K562 treated with DMSO at 1 percent for 24 hours (cell line): ENCODE measurements around the gene TPRN. TPM values are rescaled to one million over a fixed set of nuclear protein-coding genes. Genes with fewer than 3 reads are reported as not detected.

Source experiments
- total RNA-seq: library from RNA; unstranded; fragments of 300-600 nt; gene quantifications from 2 replicates; pipeline ENCODE4 v1.2.3, GENCODE V29; 2022; ENCODE audit warnings: low read depth; ENCODE audit not compliant: insufficient read depth

The TPRN gene, protein sequence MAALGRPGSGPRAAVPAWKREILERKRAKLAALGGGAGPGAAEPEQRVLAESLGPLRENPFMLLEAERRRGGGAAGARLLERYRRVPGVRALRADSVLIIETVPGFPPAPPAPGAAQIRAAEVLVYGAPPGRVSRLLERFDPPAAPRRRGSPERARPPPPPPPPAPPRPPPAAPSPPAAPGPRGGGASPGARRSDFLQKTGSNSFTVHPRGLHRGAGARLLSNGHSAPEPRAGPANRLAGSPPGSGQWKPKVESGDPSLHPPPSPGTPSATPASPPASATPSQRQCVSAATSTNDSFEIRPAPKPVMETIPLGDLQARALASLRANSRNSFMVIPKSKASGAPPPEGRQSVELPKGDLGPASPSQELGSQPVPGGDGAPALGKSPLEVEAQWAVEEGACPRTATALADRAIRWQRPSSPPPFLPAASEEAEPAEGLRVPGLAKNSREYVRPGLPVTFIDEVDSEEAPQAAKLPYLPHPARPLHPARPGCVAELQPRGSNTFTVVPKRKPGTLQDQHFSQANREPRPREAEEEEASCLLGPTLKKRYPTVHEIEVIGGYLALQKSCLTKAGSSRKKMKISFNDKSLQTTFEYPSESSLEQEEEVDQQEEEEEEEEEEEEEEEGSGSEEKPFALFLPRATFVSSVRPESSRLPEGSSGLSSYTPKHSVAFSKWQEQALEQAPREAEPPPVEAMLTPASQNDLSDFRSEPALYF
- 33.3 and 34.3 TPM in 2 replicates for total RNA-seq

DNA sequence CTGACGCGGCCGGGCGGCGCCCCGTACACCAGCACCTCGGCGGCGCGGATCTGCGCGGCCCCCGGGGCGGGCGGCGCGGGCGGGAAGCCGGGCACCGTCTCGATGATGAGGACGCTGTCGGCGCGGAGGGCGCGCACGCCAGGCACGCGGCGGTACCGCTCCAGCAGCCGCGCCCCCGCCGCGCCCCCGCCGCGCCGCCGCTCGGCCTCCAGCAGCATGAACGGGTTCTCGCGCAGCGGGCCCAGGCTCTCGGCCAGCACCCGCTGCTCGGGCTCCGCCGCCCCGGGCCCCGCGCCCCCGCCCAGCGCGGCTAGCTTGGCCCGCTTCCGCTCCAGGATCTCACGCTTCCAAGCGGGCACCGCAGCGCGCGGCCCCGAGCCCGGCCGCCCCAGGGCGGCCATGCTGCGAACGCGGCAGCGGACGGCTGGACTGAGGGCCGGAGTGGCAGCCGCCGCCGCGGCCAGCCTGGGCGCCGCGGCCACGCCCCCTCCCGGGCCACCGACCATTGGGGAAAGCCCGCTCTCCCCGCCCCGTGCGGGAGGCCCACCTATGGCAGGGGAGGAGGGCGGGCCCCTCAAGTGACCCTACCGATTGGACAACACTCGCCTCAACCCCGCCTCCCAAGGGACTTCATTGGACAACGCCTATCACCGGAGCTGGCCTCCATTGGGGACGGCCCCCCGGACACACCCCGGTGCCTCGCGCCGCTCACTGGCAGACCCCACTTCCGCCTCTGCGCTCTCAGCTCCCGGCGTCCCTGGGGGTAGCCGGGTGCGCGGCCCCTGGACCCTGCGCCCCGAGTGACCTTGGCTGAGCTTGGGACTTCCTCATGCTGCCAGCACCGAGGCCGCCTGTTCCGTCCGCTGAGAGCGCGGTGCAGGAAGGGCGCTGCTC, at the start of gene TPRN:
TSS of gene TPRN (minus strand) at position 431 of the 894 bp plus-strand sequence. CDS start at position 401, 30 bp downstream.

DNA sequence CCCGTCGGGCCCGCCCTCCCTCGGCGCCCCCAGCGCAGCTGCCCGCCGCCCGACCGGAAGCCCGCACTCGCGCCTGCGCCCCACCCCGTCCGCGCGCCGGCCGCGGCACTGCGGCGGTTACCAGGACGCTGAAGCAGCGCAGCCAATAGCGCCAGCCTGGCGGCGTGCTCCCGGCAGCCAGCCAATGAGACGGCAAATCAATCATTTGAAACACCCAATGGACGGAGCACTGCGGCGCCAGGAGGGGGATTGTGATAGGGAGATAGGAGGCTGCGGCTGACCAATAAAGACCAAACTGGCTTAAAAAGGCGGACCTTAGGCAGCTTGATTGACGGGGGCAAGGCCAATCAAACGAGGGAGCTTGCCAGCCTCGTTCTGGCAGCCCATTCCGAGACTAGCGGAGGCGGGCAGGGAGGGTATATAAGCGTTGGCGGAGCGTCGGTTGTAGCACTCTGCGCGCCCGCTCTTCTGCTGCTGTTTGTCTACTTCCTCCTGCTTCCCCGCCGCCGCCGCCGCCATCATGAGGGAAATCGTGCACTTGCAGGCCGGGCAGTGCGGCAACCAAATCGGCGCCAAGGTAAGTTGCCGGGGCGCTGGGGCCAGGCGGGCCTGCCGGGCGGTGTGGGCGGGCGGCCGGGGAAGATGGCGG, 40.4 kb upstream of the TPRN start, which contains the start of gene TUBB4B:
TSS of gene TUBB4B (plus strand) at position 447 of the 649 bp plus-strand sequence. CDS start at position 521, 74 bp downstream.

DNA sequence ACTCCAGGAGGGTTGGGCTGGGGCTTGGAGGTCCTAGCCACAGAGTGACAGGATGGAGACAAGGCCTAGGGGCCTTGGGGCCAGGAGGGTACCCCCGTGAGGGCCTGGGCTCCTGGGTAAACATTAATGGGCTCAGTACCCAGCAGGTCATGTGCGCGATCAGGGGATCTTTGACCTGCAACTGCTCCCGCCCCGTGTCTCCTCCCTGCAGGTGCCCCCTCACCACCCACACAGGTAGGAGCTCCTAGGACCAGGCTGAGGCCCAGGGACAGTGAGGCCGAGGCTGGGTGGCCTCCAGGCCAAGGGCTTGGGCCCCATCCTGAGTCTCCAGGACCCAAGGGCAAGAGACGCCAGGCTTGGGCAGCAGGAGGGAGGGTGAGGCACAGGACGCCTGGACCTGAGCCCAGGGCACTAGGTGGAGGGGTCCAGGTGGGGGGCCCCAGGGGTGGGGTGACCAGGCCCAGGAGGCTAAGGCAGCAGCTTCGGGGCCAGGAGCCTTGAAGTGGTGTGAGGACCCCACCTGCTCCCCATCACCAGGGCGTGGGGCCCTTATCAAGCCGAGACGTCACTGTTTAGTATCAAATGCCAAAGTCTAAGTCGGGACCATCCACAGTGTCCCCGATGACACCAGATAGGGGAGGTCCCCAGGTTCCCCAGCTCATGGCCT, 30.3 kb upstream of the TPRN start, which contains the start of gene SLC34A3:
TSS of gene SLC34A3 (plus strand) at position 197 of the 667 bp plus-strand sequence. CDS start 802 bp downstream, outside the sequence.

DNA sequence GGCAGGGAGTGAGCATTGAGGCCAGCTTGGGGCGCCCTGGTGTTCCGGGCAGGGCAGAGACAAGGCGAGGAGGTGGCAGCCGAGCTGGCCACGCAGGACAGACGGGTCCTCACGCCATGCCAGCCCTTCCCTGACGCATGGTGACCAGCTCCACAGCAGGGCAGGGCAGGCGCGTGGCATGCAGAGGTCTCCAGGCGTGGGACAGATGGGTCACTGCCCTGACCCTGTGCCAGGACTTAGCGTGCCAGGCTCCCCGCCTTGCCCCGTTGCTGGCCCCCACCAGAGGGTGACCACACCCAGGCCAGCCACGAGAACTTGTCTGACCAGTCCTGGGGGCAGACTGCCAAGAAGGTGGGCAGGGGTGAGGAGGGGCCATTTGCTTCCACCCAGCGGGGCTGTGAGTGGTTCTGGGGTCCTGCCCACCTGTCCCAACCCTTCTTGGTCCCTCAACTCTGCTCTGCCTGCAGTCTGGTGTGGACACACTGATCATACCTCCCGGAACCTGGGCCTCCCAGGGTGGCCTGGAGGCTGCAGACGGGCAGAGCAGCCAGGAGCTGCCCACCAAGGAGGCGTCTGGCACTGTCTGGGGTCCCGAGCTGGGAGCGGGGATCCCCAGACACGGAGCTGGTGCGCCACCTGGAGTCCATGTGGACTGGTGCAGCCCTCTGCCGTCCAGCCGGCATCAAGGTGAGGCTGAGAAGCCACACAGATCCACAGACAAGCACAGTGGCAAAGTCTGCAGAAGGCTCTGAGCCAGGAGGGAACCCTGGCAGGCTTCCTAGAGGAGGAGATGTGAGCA, 26.7 kb upstream of the TPRN start, which contains the start of gene RNF224:
TSS of gene RNF224 (plus strand) at position 449 of the 799 bp plus-strand sequence. CDS start 834 bp downstream, outside the sequence.

DNA sequence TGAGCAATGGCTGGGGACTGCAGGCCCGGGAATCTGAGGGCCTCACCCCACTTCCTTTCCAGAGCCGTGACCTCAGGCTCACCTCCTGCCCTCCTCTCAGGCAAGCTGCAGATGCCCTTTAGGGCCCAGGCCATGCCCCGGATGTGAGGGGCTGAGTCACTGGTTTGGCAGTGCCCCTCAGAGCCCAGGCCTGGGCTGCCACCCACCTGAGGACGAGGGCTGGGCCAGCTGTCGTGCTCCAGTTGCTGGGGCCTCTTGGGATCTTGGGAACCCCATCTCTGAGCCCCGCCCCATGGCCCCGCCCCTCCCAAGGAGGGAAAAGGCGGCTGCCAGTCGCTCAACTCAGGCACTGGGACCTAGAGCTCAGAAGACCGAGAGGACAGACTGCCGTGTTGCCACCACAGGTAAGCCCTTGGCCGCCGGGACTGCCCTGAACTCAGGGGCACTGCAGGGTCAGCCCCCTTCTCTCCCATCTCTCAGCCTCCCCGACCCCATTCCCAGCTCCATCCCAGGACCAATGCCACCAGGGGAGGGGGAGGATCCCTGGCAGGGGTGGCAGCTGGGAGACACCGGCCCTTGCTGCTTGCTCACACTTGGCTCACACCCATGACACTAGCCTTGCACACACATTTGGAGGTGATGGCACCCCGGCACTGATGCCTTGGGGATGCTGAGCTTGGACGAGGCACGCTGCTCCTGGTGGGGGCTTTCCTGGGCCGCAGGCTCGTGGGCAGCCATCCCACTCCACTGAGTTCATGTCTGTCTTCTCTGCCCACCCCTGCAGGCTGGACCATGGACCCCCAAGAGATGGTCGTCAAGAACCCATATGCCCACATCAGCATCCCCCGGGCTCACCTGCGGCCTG, 24.5 kb upstream of the TPRN start, which contains the start of gene CYSRT1:
TSS of gene CYSRT1 (plus strand) at position 345 of the 865 bp plus-strand sequence. CDS start at position 793, 448 bp downstream.

DNA sequence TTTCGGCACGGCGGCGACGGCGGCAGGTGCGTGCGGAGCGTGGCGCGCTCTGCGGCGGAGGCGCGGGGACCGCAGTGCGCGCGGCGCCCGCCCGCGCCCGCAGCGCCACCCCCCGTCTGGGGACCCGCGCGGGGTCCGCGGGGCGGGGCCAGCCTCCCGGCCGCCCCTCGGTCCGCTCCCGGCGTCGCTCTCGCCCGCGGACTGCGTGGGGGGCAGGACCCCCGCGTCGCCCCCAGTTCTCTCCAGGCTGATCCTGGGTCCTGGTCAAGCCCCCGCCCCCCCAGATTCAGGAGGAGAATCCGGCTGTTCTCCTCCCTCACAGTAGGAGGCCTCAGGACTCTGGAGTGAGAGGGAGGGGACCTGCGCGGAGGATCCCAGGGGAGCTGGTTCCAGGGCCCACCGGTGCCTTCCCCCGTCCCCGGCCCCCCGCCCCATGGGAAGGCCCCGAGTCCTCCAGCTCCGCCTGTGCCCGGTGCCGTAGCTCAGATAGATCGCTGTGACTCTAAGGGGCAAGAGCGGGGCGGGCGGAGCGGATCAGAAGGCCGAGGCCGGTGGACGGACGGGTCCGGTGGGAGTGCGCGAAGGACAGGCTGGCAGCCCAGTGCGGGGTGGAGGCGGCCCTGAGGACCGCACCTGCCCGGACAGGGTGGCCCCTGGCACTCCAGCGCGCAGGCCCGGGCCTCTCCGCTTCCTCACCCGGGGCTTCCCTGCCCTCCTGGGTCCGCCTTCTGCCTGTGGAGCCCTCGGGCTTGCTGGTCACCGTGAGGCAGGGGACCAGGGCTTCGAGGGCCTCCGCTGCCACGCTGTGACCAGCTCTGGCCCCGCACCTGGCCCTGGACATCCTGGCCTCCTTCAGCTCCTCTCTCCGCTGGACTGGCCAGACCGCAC, 21.9 kb upstream of the TPRN start, which contains the start of gene RNF208:
TSS of gene RNF208 (minus strand) at position 51 of the 888 bp plus-strand sequence. CDS start 1,028 bp downstream, outside the sequence.

DNA sequence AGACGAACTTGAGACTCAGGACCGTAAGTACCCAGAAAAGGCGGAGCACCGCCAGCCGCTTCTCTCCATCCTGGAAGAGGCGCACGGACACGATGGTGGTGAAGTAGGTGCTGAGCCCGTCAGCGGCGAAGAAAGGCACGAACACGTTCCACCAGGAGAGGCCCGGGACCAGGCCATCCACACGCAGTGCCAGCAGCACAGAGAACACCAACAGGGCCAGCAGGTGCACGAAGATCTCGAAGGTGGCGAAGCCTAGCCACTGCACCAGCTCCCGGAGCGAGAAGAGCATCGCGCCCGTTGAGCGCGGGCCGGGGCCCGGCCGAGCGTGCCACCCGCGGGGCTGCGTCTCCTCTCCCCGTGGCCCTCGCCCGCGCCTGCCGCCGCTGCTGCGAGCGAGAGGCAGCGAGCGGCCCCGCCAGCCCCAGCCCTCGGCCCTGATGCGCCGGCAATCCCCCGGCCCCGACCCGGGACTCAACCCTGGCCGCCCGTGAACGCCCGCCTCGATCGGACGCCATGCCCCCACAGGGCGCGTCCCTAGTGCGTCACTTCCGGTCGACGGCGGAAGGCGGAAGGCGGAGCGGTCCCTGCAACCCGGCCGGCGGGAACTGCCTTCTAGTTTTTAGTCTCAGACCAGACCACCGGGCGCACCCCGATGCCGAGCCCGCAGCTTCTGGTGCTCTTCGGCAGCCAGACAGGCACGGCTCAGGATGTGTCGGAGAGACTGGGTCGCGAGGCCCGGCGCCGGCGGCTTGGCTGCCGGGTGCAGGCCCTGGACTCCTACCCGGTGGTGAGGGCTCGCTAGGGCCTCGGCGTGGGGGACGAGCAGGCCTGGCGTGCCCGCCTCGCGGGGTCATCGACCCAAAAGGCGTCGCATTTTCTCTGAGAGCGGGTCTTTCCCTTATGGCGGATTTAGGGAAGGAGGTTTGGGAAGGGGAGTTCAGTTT, 4.9 kb upstream of the TPRN start, which contains the start of the genes NDOR1 and TMEM203:
TSS of gene NDOR1 (plus strand) at position 575 of the 944 bp plus-strand sequence. CDS start at position 653, 78 bp downstream.
TSS of gene TMEM203 (minus strand) at position 523 of the 944 bp plus-strand sequence. CDS start at position 289, 234 bp downstream.

DNA sequence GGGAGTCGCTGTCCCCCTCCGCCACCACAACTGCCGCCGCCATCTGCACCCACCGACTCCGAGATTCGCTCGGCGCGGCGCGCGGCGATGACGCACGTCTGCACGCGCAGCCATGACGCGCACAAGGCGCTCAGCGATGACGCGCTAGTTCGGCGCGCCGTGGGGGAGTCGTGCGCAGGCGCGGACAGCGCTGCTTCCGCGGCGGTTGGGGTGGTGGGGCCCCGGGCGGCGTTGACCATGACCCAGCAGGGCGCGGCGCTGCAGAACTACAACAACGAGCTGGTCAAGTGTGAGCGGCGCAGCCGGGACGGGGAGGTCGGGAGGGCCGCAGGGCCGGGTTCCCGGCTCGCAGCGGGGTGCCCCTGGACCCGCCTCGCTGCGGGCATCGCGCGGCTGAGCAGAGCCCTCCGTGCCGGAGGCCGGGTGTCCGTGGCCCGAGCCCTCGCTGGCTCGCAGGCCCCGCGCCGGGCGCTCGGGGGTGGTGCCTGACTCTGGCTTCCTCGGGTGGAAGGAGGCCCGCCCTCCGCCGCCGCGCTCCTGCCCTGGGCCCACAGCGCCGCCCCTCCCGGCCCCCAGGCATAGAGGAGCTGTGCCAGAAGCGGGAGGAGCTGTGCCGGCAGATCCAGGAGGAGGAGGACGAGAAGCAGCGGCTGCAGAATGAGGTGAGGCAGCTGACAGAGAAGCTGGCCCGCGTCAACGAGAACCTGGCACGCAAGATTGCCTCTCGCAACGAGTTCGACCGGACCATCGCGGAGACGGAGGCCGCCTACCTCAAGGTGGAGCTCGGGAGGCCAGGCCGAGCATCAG, 11.8 kb downstream of the TPRN start, which contains the start of the genes ANAPC2 and SSNA1:
TSS of gene ANAPC2 (minus strand) at position 71 of the 807 bp plus-strand sequence. CDS start at position 43, 28 bp downstream.
TSS of gene SSNA1 (plus strand) at position 187 of the 807 bp plus-strand sequence. CDS start at position 238, 51 bp downstream.

DNA sequence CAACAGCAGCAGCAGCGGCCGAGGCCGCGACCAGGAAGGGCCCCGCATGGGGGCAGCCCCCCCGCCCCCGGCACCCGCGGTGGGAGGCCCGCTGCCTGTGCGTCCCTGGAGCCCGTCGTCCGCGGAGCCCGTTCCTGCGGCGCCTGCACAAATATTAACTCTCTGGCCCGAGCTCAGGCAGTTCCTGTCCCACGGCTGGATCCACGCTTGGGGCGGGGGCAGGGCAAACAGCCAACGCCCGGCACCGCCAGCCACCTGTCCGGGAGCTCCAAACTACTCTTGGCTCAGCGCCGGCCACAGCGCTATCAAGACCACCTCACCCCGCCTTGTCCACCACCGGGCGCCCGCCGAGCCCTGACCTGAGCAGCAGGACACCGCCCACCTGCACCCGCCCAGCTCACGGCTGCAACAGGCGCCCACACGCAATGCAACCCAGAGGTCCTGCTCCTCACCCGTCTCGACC, 30.6 kb downstream of the TPRN start, which contains the start of gene LRRC26:
TSS of gene LRRC26 (minus strand) at position 156 of the 463 bp plus-strand sequence. CDS start at position 48, 108 bp downstream.

Other genes starting within 250 kb of the TPRN start
- not detected in 2 replicates for gene LCN12, start 248.5 kb downstream of the TPRN start, total RNA-seq
- gene PTGDS, start 223.2 kb downstream of the TPRN start, total RNA-seq: 5.6 and 7.3 TPM in 2 replicates
- not detected in 2 replicates for gene LCNL1, start 217.7 kb downstream of the TPRN start, total RNA-seq
- 82.2 and 86.6 TPM in 2 replicates for gene PAXX, start 208.3 kb downstream of the TPRN start, total RNA-seq
- gene CLIC3, start 204.2 kb downstream of the TPRN start, total RNA-seq: 0.64 and 1.7 TPM in 2 replicates
- gene ABCA2, start 172.5 kb downstream of the TPRN start, total RNA-seq: 11.0 and 24.1 TPM in 2 replicates
- not detected in 2 replicates for gene FUT7, start 168.7 kb downstream of the TPRN start, total RNA-seq
- gene NPDC1, start 154.6 kb downstream of the TPRN start, total RNA-seq: 0.66 and 1.1 TPM in 2 replicates
- 0.21 TPM in 1 of 2 replicates, not detected in the other for gene ENTPD2, start 146.7 kb downstream of the TPRN start, total RNA-seq
- gene SAPCD2, start 130.2 kb downstream of the TPRN start, total RNA-seq: 36.1 and 38.7 TPM in 2 replicates
- 9.0 and 9.6 TPM in 2 replicates for gene UAP1L1, start 123.2 kb downstream of the TPRN start, total RNA-seq
- gene MAN1B1, start 113.8 kb downstream of the TPRN start, total RNA-seq: 52.5 and 56.8 TPM in 2 replicates
- 187 and 232 TPM in 2 replicates for gene DPP7, start 86.0 kb downstream of the TPRN start, total RNA-seq
- 0.12 and 0.78 TPM in 2 replicates for gene GRIN1, start 61.6 kb downstream of the TPRN start, total RNA-seq
- gene LRRC26, start 30.7 kb downstream of the TPRN start, total RNA-seq: not detected in 2 replicates
- not detected in 2 replicates for gene TMEM210, start 28.7 kb downstream of the TPRN start, total RNA-seq
- gene ANAPC2, start 12.2 kb downstream of the TPRN start, total RNA-seq: 57.0 and 62.9 TPM in 2 replicates
- 231 and 245 TPM in 2 replicates for gene SSNA1, start 12.1 kb downstream of the TPRN start, total RNA-seq
- gene TMEM203, start 4.9 kb upstream of the TPRN start, total RNA-seq: 70.6 and 73.1 TPM in 2 replicates
- gene NDOR1, start 5.0 kb upstream of the TPRN start, total RNA-seq: 28.7 and 33.4 TPM in 2 replicates
- 6.9 and 7.0 TPM in 2 replicates for gene RNF208, start 21.5 kb upstream of the TPRN start, total RNA-seq
- gene CYSRT1, start 24.4 kb upstream of the TPRN start, total RNA-seq: 1.6 and 1.7 TPM in 2 replicates
- gene RNF224, start 26.8 kb upstream of the TPRN start, total RNA-seq: not detected in 2 replicates
- not detected in 2 replicates for gene SLC34A3, start 30.2 kb upstream of the TPRN start, total RNA-seq
- gene TUBB4B, start 40.5 kb upstream of the TPRN start, total RNA-seq: 1,217 and 1,249 TPM in 2 replicates
- 0.60 TPM in 1 of 2 replicates, not detected in the other for gene STPG3, start 50.5 kb upstream of the TPRN start, total RNA-seq
- gene NELFB, start 54.6 kb upstream of the TPRN start, total RNA-seq: 123 TPM in 2 replicates
- 86.6 and 103 TPM in 2 replicates for gene TOR4A, start 77.0 kb upstream of the TPRN start, total RNA-seq
- 19.3 and 20.3 TPM in 2 replicates for gene NRARP, start 101.5 kb upstream of the TPRN start, total RNA-seq
- 12.1 and 16.9 TPM in 2 replicates for gene EXD3, start 222.4 kb upstream of the TPRN start, total RNA-seq
- 1.9 and 2.1 TPM in 2 replicates for gene NOXA1, start 222.7 kb upstream of the TPRN start, total RNA-seq
- 0.21 TPM in 1 of 2 replicates, not detected in the other for gene ENTPD8, start 240.6 kb upstream of the TPRN start, total RNA-seq